Measurements from ENCODE around the gene ZSCAN20. TPM values are rescaled to one million over a fixed set of nuclear protein-coding genes. Genes with fewer than 3 reads are reported as not detected.

ZSCAN20 gene
- total RNA-seq, 1 experiment from 2014 or later, result 9.0 TPM

DNA sequence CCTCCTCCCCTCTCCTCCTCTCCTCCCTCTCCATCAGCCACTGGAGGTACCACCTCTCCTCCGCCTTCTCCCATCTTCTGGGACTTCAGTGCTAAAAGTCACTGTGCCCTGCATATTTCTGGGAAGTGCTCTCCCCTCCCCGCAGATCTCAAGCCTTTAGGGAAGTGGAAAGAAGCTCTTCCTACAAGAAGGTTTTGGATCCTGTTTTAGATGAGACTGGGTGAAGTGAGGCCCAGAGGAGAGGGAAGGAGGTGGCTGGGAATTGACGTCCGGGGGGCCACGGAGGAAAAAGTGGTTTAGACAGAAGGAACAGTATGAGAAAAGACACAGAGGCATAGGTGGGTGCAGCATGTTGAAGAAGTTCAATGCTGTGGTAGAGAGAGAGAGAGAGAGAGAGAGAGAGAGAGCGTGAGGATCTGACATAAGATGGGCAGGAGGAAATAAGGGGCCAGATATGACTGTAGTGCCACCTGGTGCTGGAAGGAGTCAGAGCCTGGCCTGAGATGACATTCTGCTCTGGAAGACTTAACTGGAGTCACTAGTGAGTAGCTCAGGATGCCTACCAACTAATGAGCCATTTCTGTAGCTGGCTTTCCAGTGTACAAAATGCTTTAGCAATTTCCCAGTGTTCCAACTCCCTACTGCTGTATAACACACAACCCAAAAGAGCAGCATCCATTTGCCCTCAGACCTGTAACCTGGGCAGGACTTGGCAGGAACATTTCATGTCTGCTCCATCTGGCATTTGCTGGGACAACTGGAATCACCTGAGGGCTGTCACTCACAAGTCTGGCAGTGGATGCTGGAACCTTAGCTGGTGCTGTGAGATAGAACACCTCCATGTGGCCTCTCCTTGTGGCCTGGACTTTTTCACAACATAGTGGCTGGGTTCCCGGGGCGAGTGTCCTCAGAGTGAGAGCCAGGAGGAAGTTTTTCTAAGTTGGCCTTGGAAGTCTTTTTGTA is 16.6 kb upstream of the ZSCAN20 start:
- Histone ChIP-seq H3K79me2 (ENCODE audit: insufficient read depth, low read length) (no peaks in the 10 kb centered on the region), H3K9me2 (ENCODE audit: insufficient read depth) (no peaks in the 10 kb centered on the region), H3K36me3 (ENCODE audit: control insufficient read depth in 1 of 2, insufficient read depth in 2 of 2, low read length in 2 of 2) (no peaks in the 10 kb centered on the region), H3K27ac (ENCODE audit: low read depth, low read length) (no peak overlapping the region; the same call in 1 of the 2 replicates), H3K9ac (ENCODE audit: low read length) (no peak overlapping the region), H2AFZ (ENCODE audit: low read depth, low read length, poor library complexity, severe bottlenecking) (peak overlapping the region; percentile 36), H3K9me3 (ENCODE audit: control insufficient read depth in 1 of 2, insufficient read depth in 1 of 2, low read depth in 1 of 2, low read length in 2 of 2) (peaks cover 0 to 9% of the 10 kb centered on the region in 2 experiments; a peak in 1 of 4 replicates), H3K4me1 (ENCODE audit: control insufficient read depth in 1 of 2, insufficient read depth in 2 of 2, low read length in 2 of 2) (peaks cover 40 to 59% of the 10 kb centered on the region in 2 experiments), H3K4me2 (ENCODE audit: low read length) (peak overlapping the region; percentile 38), H3K27me3 (ENCODE audit: insufficient read depth, low read length) (no peaks in the 10 kb centered on the region), H4K20me1 (ENCODE audit: insufficient read depth) (no peaks in the 10 kb centered on the region), H3K4me3 (replicated peaks in 1 of 2; ENCODE audit: low read depth in 1 of 2, low read length in 2 of 2) (no peak overlapping the region)
- peak; percentile 92 for ATAC-seq
- BruUV-seq (replicated peaks), result no TSS peak
- POLR2A ChIA-PET, result interaction anchor here (0.7 kb wide), 2 partner anchors 76 to 169 kb away, joined by 3 read pairs; no protein-coding TSS in a partner anchor
- CTCF ChIA-PET, result interaction anchor here (0.6 to 2.0 kb wide), 18 partner anchors 9 to 1035 kb away, joined by 3 to 24 read pairs (median 3); partner anchors contain the start of gene TRIM62
- RAD21 ChIA-PET (ENCODE audit: low non-redundant PET in 1 of 2, low total read pairs in 2 of 2, uncharacterized antibody in 2 of 2, unreplicated experiment in 2 of 2), result interaction anchor here (0.6 to 1.4 kb wide), 14 partner anchors 11 to 160 kb away, joined by 3 to 10 read pairs (median 3); partner anchors contain the start of gene ZSCAN20 (in 1 of the 2)
- peak; percentile 80 for DNase-seq (ENCODE audit: low read depth, low spot score)
- intact Hi-C loops (cut with micrococcal nuclease), result loop anchor here (5.0 kb wide), 5 partner anchors 74 to 359 kb away; no protein-coding TSS in a partner anchor
- TF ChIP-seq JUND (IDR thresholded peaks at IDR 0.05), result no peak
- TF ChIP-seq SIN3A (IDR thresholded peaks at IDR 0.05; ENCODE audit: low read depth), result no peak
- no peak for TF ChIP-seq ELF1 (IDR thresholded peaks at IDR 0.05; ENCODE audit: borderline replicate concordance, low read depth)
- TF ChIP-seq TCF7L2 (IDR thresholded peaks at IDR 0.05; ENCODE audit: borderline replicate concordance, extremely low read depth, insufficient read depth, insufficient read length), result peak; percentile 86
- peak; percentile 52 for TF ChIP-seq YY1 (IDR thresholded peaks at IDR 0.05; ENCODE audit: extremely low read depth, insufficient replicate concordance, low read depth, low read length)
- no peak for TF ChIP-seq CEBPB (IDR thresholded peaks at IDR 0.05; ENCODE audit: low read depth)
- peak; percentile 98 for TF ChIP-seq RAD21 (IDR thresholded peaks at IDR 0.05; ENCODE audit: low read depth)
- peak; percentile 39; the same call in 1 of the 2 replicates for TF ChIP-seq POLR2AphosphoS5 (IDR thresholded peaks at IDR 0.05; ENCODE audit: low read depth, low read length)
- TF ChIP-seq, protein P1, sequence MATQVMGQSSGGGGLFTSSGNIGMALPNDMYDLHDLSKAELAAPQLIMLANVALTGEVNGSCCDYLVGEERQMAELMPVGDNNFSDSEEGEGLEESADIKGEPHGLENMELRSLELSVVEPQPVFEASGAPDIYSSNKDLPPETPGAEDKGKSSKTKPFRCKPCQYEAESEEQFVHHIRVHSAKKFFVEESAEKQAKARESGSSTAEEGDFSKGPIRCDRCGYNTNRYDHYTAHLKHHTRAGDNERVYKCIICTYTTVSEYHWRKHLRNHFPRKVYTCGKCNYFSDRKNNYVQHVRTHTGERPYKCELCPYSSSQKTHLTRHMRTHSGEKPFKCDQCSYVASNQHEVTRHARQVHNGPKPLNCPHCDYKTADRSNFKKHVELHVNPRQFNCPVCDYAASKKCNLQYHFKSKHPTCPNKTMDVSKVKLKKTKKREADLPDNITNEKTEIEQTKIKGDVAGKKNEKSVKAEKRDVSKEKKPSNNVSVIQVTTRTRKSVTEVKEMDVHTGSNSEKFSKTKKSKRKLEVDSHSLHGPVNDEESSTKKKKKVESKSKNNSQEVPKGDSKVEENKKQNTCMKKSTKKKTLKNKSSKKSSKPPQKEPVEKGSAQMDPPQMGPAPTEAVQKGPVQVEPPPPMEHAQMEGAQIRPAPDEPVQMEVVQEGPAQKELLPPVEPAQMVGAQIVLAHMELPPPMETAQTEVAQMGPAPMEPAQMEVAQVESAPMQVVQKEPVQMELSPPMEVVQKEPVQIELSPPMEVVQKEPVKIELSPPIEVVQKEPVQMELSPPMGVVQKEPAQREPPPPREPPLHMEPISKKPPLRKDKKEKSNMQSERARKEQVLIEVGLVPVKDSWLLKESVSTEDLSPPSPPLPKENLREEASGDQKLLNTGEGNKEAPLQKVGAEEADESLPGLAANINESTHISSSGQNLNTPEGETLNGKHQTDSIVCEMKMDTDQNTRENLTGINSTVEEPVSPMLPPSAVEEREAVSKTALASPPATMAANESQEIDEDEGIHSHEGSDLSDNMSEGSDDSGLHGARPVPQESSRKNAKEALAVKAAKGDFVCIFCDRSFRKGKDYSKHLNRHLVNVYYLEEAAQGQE (IDR thresholded peaks at IDR 0.05; ENCODE audit: low read depth), result no peak
- TF ChIP-seq, protein P2, sequence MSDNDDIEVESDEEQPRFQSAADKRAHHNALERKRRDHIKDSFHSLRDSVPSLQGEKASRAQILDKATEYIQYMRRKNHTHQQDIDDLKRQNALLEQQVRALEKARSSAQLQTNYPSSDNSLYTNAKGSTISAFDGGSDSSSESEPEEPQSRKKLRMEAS (IDR thresholded peaks at IDR 0.05), result peak; percentile 60; the same call in 1 of the 2 replicates
- no peak for TF ChIP-seq POLR2A (IDR thresholded peaks at IDR 0.05; ENCODE audit: borderline replicate concordance, extremely low read depth, insufficient read depth, insufficient read length)
- no peak for TF ChIP-seq FOSL1 (IDR thresholded peaks at IDR 0.05; ENCODE audit: low read depth)
- TF ChIP-seq CBX3 (IDR thresholded peaks at IDR 0.05; ENCODE audit: low read depth), result peak; percentile 80; the same call in 1 of the 2 replicates
- no peak for TF ChIP-seq EZH2 (IDR thresholded peaks at IDR 0.05)
- TF ChIP-seq EGR1 (IDR thresholded peaks at IDR 0.05; ENCODE audit: low read depth), result no peak
- no peak for TF ChIP-seq SRF (IDR thresholded peaks at IDR 0.05; ENCODE audit: low read depth)
- TF ChIP-seq, protein P3, sequence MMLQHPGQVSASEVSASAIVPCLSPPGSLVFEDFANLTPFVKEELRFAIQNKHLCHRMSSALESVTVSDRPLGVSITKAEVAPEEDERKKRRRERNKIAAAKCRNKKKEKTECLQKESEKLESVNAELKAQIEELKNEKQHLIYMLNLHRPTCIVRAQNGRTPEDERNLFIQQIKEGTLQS (IDR thresholded peaks at IDR 0.05), result no peak
- TF ChIP-seq, protein P4, sequence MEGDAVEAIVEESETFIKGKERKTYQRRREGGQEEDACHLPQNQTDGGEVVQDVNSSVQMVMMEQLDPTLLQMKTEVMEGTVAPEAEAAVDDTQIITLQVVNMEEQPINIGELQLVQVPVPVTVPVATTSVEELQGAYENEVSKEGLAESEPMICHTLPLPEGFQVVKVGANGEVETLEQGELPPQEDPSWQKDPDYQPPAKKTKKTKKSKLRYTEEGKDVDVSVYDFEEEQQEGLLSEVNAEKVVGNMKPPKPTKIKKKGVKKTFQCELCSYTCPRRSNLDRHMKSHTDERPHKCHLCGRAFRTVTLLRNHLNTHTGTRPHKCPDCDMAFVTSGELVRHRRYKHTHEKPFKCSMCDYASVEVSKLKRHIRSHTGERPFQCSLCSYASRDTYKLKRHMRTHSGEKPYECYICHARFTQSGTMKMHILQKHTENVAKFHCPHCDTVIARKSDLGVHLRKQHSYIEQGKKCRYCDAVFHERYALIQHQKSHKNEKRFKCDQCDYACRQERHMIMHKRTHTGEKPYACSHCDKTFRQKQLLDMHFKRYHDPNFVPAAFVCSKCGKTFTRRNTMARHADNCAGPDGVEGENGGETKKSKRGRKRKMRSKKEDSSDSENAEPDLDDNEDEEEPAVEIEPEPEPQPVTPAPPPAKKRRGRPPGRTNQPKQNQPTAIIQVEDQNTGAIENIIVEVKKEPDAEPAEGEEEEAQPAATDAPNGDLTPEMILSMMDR (IDR thresholded peaks at IDR 0.05 in 2 of 3, conservative IDR thresholded peaks at IDR 0.05 in 1 of 3; ENCODE audit: borderline replicate concordance in 1 of 3, insufficient read depth in 1 of 3, low read depth in 2 of 3, low read length in 2 of 3), result peak; percentile 84 to 92 (median 84)
- no peak for TF ChIP-seq ZNF274 (IDR thresholded peaks at IDR 0.05; ENCODE audit: low read depth, low read length)
- TF ChIP-seq EZH2phosphoT487 (IDR thresholded peaks at IDR 0.05; ENCODE audit: borderline replicate concordance), result no peak
- TF ChIP-seq ZFX (IDR thresholded peaks at IDR 0.05), result no peak

All from HCT116 (cell line).